Glutamatergic neuron (in vitro differentiated cells): Measurements from ENCODE around the gene VEPH1. TPM values are rescaled to one million over a fixed set of nuclear protein-coding genes. Genes with fewer than 3 reads are reported as not detected.

Experiments
- DNase-seq: peaks from one replicate; pipeline ENCODE4 v3.0.0; 2022
- H3K27ac Mint-ChIP-seq: one replicate; pipeline ENCODE4 v1.8.0; 2020; ENCODE audit warnings: mild to moderate bottlenecking, mixed read lengths, inconsistent platforms; ENCODE audit not compliant: unreplicated experiment
- H3K27me3 Mint-ChIP-seq: one replicate; pipeline ENCODE4 v1.8.0; 2020; ENCODE audit warnings: mild to moderate bottlenecking, moderate library complexity, mixed read lengths, inconsistent platforms; ENCODE audit not compliant: unreplicated experiment
- H3K36me3 Mint-ChIP-seq: one replicate; pipeline ENCODE4 v1.8.0; 2020; ENCODE audit warnings: mild to moderate bottlenecking, mixed read lengths, inconsistent platforms; ENCODE audit not compliant: unreplicated experiment
- H3K4me1 Mint-ChIP-seq: one replicate; pipeline ENCODE4 v1.8.0; 2020; ENCODE audit warnings: mild to moderate bottlenecking, low read depth, mixed read lengths, inconsistent platforms; ENCODE audit not compliant: unreplicated experiment
- H3K4me3 Mint-ChIP-seq: one replicate; pipeline ENCODE4 v1.8.0; 2020; ENCODE audit warnings: mild to moderate bottlenecking, mixed read lengths, inconsistent platforms; ENCODE audit not compliant: unreplicated experiment
- H3K9me3 Mint-ChIP-seq: one replicate; pipeline ENCODE4 v1.8.0; 2020; ENCODE audit warnings: mild to moderate bottlenecking, moderate library complexity, mixed read lengths, inconsistent platforms; ENCODE audit not compliant: unreplicated experiment
- CTCF ChIP-seq: fragments of 200-600 bp; sonication (generic); IDR thresholded peaks from one replicate; pipeline ENCODE4 v1.5.0; 2021; ENCODE audit not compliant: partially characterized antibody, unreplicated experiment
- total RNA-seq: library from RNA; stranded (reverse); fragmentation: NEBNext Ultra II Directional; extraction: Animal tissue kit (Norgen Biotek cat#: 25700); gene quantifications from one replicate; pipeline ENCODE4 v1.2.1, GENCODE V29; 2021; ENCODE audit not compliant: unreplicated experiment

The VEPH1 gene
- total RNA-seq, 1 donor from 2014 or later, result 9.3 TPM

GRCh38 chr3:157285966-157286365 lies 217.2 kb downstream of the VEPH1 start:
- no peaks in the 10 kb centered on the region for H3K9me3 Mint-ChIP-seq
- TF ChIP-seq CTCF, result no peak
- no peaks in the 10 kb centered on the region for H3K4me1 Mint-ChIP-seq
- H3K27ac Mint-ChIP-seq, result no peak overlapping the region
- H3K4me3 Mint-ChIP-seq, result no peak overlapping the region
- DNase-seq, result no peak
- H3K27me3 Mint-ChIP-seq, result no peaks in the 10 kb centered on the region
- no peaks in the 10 kb centered on the region for H3K36me3 Mint-ChIP-seq

GRCh38 chr3:157285141-157285540 lies 218.1 kb downstream of the VEPH1 start:
- Mint-ChIP-seq H3K9me3 (no peaks in the 10 kb centered on the region), H3K36me3 (no peaks in the 10 kb centered on the region), H3K4me3 (no peak overlapping the region), H3K27me3 (no peaks in the 10 kb centered on the region), H3K27ac (no peak overlapping the region), H3K4me1 (no peaks in the 10 kb centered on the region)
- no peak for DNase-seq
- TF ChIP-seq CTCF, result no peak

- no peaks in the 10 kb centered on the region for H3K4me1 Mint-ChIP-seq
- no peaks in the 10 kb centered on the region for H3K9me3 Mint-ChIP-seq
- H3K4me3 Mint-ChIP-seq, result no peak overlapping the region
- H3K36me3 Mint-ChIP-seq, result no peaks in the 10 kb centered on the region
- H3K27me3 Mint-ChIP-seq, result no peaks in the 10 kb centered on the region
- DNase-seq, result no peak
- no peak overlapping the region for H3K27ac Mint-ChIP-seq
- no peak for TF ChIP-seq CTCF
These were observed 218.5 kb downstream of the VEPH1 start for GRCh38 chr3:157284688-157285087.

- Mint-ChIP-seq H3K9me3 (no peaks in the 10 kb centered on the region), H3K27ac (no peak overlapping the region), H3K4me3 (no peak overlapping the region), H3K36me3 (no peaks in the 10 kb centered on the region), H3K4me1 (no peaks in the 10 kb centered on the region), H3K27me3 (no peaks in the 10 kb centered on the region)
- no peak for TF ChIP-seq CTCF
- DNase-seq, result no peak
These were observed 220.7 kb downstream of the VEPH1 start for GRCh38 chr3:157282261-157283191.

GRCh38 chr3:157280786-157281185 lies 222.4 kb downstream of the VEPH1 start:
- Mint-ChIP-seq H3K4me3 (no peak overlapping the region), H3K27ac (no peak overlapping the region), H3K36me3 (no peaks in the 10 kb centered on the region), H3K27me3 (no peaks in the 10 kb centered on the region), H3K9me3 (no peaks in the 10 kb centered on the region), H3K4me1 (no peaks in the 10 kb centered on the region)
- DNase-seq, result no peak
- no peak for TF ChIP-seq CTCF
